KOPT-K1 (cell line): ENCODE data around the gene INO80C.

Experiments
- H3K27ac ChIP-seq: fragments of 200-600 bp; sonication (generic); 2 replicates; pipeline ENCODE4 v1.5.1; 2016; ENCODE audit warnings: antibody characterized with exemption, mild to moderate bottlenecking, low read depth, low read length; ENCODE audit not compliant: poor library complexity, severe bottlenecking
- H3K36me3 ChIP-seq: fragments of 200-600 bp; sonication (generic); 2 replicates; pipeline ENCODE4 v1.5.1; 2017; ENCODE audit warnings: antibody characterized with exemption, mild to moderate bottlenecking, low read length, moderate library complexity; ENCODE audit not compliant: insufficient read depth
- H3K9me3 ChIP-seq: fragments of 200-600 bp; sonication (generic); 2 replicates; pipeline ENCODE4 v1.5.1; 2017; ENCODE audit warnings: antibody characterized with exemption, low read length, mild to moderate bottlenecking; ENCODE audit not compliant: insufficient read depth, poor library complexity, severe bottlenecking

The INO80C gene

GRCh38 chr18:35443847-35444246, 53.9 kb downstream of the INO80C start:
- H3K9me3 ChIP-seq, result no peaks in the 10 kb centered on the region
- H3K27ac ChIP-seq, result no peak overlapping the region
- no peaks in the 10 kb centered on the region for H3K36me3 ChIP-seq

GRCh38 chr18:35443434-35443833, 54.3 kb downstream of the INO80C start:
- Histone ChIP-seq H3K27ac (no peak overlapping the region), H3K36me3 (no peaks in the 10 kb centered on the region), H3K9me3 (no peaks in the 10 kb centered on the region)

GRCh38 chr18:35442701-35443100, 55.1 kb downstream of the INO80C start:
- no peak overlapping the region for H3K27ac ChIP-seq
- no peaks in the 10 kb centered on the region for H3K36me3 ChIP-seq
- H3K9me3 ChIP-seq, result no peaks in the 10 kb centered on the region

GRCh38 chr18:35441857-35442595, 55.7 kb downstream of the INO80C start:
- Histone ChIP-seq H3K36me3 (no peaks in the 10 kb centered on the region), H3K9me3 (no peaks in the 10 kb centered on the region), H3K27ac (no peak overlapping the region)

GRCh38 chr18:35438480-35439234, 59.1 kb downstream of the INO80C start:
- Histone ChIP-seq H3K9me3 (peaks cover 6% of the 10 kb centered on the region), H3K36me3 (no peaks in the 10 kb centered on the region), H3K27ac (no peak overlapping the region)

- no peak overlapping the region for H3K27ac ChIP-seq
- peaks cover 6% of the 10 kb centered on the region for H3K9me3 ChIP-seq
- no peaks in the 10 kb centered on the region for H3K36me3 ChIP-seq
These were observed 59.9 kb downstream of the INO80C start for GRCh38 chr18:35437836-35438235.

- Histone ChIP-seq H3K9me3 (peaks cover 6% of the 10 kb centered on the region), H3K27ac (no peak overlapping the region), H3K36me3 (no peaks in the 10 kb centered on the region)
These were observed 61.6 kb downstream of the INO80C start for GRCh38 chr18:35436076-35436649.

GRCh38 chr18:35435401-35435800, 62.4 kb downstream of the INO80C start:
- H3K9me3 ChIP-seq, result peaks cover 6% of the 10 kb centered on the region
- H3K36me3 ChIP-seq, result no peaks in the 10 kb centered on the region
- no peak overlapping the region for H3K27ac ChIP-seq

GRCh38 chr18:35432565-35433001, 65.2 kb downstream of the INO80C start:
- Histone ChIP-seq H3K27ac (no peak overlapping the region), H3K9me3 (peaks cover 6% of the 10 kb centered on the region), H3K36me3 (no peaks in the 10 kb centered on the region)

- Histone ChIP-seq H3K9me3 (peaks cover 6% of the 10 kb centered on the region), H3K36me3 (no peaks in the 10 kb centered on the region), H3K27ac (no peak overlapping the region)
These were observed 66.4 kb downstream of the INO80C start for GRCh38 chr18:35431374-35431741.

GRCh38 chr18:35430721-35431373, 66.9 kb downstream of the INO80C start:
- peaks cover 6% of the 10 kb centered on the region for H3K9me3 ChIP-seq
- H3K27ac ChIP-seq, result no peak overlapping the region
- no peaks in the 10 kb centered on the region for H3K36me3 ChIP-seq

GRCh38 chr18:35426786-35427185, 71.0 kb downstream of the INO80C start:
- Histone ChIP-seq H3K9me3 (no peaks in the 10 kb centered on the region), H3K36me3 (no peaks in the 10 kb centered on the region), H3K27ac (no peak overlapping the region)

- no peaks in the 10 kb centered on the region for H3K36me3 ChIP-seq
- no peak overlapping the region for H3K27ac ChIP-seq
- H3K9me3 ChIP-seq, result no peaks in the 10 kb centered on the region
These were observed 73.4 kb downstream of the INO80C start for GRCh38 chr18:35424356-35424755.

- Histone ChIP-seq H3K36me3 (no peaks in the 10 kb centered on the region), H3K9me3 (peaks cover 10% of the 10 kb centered on the region)
These were observed 75.5 kb downstream of the INO80C start for GRCh38 chr18:35422237-35422636.

GRCh38 chr18:35418610-35419009, 79.2 kb downstream of the INO80C start:
- H3K27ac ChIP-seq, result no peak overlapping the region
- H3K9me3 ChIP-seq, result peaks cover 14% of the 10 kb centered on the region
- H3K36me3 ChIP-seq, result no peaks in the 10 kb centered on the region

More at GRCh38 chr18:35422237-35422636, 75.5 kb downstream of the INO80C start:
- no peak overlapping the region for H3K27ac ChIP-seq
